Body of pancreas (tissue), 4 donors: Measurements from ENCODE around the gene SLC35F6.

Source experiments
- POLR2A ChIP-seq, 3 donors: fragments of 450-650 bp; IDR thresholded peaks; one replicate each; pipeline ENCODE4 v1.6.1; 2016; ENCODE audit warnings: antibody characterized with exemption in 3 of 3, mild to moderate bottlenecking in 2 of 3
- TF ChIP-seq, protein P1 (sequence below), 7 experiments: fragments of 450-650 bp in 4 of 7; fragments of 200-600 bp in 3 of 7; sonication (generic) in 3 of 7; IDR thresholded peaks; one replicate each; pipeline ENCODE4 v1.5.1; 2016 to 2019; ENCODE audit warnings: antibody characterized with exemption in 7 of 7

- TF ChIP-seq, protein P1, sequence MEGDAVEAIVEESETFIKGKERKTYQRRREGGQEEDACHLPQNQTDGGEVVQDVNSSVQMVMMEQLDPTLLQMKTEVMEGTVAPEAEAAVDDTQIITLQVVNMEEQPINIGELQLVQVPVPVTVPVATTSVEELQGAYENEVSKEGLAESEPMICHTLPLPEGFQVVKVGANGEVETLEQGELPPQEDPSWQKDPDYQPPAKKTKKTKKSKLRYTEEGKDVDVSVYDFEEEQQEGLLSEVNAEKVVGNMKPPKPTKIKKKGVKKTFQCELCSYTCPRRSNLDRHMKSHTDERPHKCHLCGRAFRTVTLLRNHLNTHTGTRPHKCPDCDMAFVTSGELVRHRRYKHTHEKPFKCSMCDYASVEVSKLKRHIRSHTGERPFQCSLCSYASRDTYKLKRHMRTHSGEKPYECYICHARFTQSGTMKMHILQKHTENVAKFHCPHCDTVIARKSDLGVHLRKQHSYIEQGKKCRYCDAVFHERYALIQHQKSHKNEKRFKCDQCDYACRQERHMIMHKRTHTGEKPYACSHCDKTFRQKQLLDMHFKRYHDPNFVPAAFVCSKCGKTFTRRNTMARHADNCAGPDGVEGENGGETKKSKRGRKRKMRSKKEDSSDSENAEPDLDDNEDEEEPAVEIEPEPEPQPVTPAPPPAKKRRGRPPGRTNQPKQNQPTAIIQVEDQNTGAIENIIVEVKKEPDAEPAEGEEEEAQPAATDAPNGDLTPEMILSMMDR (IDR thresholded peaks at IDR 0.05) = no peak
- TF ChIP-seq POLR2A (IDR thresholded peaks at IDR 0.05) = no peak
Measured at GRCh38 chr2:26759845-26760244, 4.2 kb upstream of the SLC35F6 start.
